Measurements from ENCODE around the gene NDUFC2.
"Not testable (repeated sequence)": the region's sequence is repeated elsewhere in the genome, so short reads cannot be mapped to it uniquely, and the experiment has no call there.

NDUFC2 gene

DNA sequence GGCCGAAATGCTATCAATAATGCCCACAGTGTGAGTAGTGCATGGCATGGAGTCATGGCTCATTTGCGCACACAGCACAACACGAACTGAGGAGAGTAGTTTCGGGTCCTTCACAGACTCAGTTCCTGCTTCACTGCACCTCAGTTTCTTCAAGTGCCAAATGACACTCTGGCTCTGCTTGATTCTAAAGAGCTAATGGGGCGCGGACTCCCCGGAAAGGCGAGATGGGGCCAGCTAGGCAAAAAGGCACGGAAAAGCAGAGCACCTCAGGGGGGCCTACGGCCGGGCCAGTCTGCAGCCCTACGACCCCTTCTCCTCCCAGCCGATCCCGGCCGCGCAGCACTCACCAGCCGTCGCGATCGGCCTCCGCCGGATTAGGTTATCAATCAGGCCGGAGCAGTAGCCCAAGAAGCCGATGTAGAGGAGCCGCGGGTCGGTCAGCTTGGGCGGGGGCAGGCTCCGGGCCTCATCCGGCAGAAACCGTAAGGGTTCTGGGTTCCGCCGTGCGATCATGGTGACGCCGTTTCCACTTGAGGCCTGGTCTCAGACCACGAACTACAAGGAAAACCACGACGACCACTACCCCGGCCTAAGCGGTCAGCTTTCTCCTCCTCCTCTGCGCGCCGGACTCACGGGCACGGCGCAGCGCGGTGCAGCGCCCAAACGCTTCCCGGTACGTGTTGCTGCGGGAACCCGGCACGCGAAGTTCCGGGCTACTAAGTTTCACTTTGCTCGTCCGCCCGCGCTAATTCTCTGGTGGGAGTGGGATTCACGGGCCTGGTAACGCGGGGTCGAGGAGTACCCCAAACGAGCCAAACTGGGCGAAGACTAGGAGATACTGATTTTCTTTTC lies at the start of gene NDUFC2:
NDUFC2 (minus strand) TSS at position 631 of the 852 bp plus-strand sequence; CDS start at position 513, 118 bp downstream.
- peak; percentile 56 to 69 for DNase-seq

DNA sequence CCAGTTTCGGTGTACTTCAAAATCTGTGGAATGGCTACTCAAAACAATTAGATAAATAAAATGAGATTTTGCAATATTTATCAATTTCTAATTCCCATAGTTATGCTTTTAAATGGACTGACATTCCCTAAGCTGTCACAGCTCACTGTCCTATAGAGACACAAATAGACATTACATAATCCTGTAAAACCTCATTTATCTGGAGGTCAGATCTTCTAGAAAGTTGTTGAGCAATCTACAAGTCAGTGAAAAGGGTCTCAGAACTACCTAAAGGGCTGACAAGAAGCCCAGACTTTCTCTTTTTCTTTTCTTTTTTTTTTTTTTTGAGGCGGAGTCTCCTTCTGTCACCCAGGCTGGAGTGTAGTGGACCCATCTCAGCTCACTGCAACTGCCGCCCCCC lies 47.7 kb upstream of the NDUFC2 start:
- no peak for DNase-seq

DNA sequence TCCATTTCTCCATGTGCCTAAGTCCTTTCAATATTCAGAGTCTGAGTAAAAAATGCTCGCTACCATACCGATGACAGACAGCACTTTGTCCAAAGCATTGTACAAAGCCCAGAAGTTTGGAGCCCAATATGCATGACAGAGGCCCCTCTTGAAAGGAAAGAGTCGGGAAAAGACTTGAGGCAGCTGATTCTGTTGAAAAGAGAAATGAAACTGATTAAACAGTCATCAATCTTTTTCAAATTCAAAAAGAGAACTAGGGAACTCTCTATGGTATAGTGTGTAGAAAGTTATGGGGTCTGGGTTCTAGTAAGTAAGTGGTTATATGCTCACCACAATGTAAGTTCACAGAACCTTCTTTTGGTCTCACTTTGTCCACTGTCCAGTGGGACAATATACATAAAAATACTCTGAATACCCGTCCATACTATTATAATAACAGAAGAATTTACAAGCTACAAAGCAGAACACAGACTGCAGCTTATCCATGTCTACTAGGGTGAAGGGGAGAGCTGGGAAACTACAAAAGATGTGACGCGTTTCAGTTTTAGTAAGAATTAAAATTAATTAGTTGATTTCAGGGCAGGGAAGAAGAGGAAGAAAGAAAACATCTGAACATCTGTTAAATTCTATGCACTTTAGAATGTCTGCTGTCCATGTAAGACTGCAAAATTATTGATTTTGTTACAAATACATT lies 33.1 kb upstream of the NDUFC2 start:
- DNase-seq: no peak

DNA sequence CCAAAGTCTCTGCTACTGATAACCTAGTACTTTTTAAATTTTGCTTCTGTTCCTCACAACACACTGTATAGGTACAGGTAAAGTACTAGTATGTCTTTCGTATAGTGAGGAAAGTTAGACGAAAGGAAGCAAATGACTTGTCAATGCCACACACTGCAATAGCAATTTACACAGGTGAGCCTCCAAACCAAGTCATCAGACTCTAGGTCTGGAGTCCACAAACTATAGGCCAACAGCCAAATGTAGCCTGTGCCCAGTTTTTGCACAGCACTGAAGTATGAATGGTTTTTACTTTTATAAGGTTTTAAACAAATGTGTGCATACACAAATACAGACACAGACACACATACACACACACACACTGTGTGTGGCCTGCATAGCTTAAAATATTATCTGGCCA lies 31.6 kb upstream of the NDUFC2 start:
- no peak for DNase-seq

DNA sequence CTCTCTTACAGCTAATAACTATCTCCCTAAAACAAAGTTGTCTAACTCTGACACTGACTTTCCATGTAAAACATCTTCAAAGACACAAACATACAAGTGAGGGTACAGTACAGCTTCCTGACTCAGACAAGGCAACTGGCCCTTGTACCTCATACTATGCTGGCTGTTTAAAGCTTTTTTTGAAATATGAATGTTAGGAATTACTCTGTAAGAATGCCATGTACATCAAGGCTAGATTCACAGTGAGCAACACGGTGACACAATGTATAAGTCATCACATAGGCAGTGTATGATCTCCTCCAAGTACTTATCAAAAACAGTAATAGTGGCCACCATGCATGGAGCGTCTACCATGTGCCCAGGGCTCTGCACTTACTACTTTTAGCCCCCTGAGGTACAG lies 31.2 kb upstream of the NDUFC2 start:
- no peak for DNase-seq

DNA sequence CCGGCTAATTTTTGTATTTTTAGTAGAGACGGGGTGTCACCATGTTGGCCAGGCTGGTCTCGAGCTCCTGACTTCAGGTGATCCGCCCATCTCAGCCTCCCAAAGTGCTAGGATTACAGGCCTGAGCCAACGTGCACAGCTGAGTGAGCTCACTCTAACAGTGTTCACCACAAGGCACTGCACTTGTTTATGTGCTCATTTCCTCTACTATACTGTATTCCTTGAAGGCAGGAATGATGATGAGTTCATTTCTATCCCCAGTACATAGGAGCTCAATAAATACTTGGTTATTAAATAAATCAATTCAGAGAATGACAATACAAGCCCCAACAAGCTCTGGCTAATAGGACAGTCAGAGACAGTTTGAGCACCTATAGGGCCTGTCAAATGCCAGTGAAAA lies 30.7 kb upstream of the NDUFC2 start:
- DNase-seq: no peak

DNA sequence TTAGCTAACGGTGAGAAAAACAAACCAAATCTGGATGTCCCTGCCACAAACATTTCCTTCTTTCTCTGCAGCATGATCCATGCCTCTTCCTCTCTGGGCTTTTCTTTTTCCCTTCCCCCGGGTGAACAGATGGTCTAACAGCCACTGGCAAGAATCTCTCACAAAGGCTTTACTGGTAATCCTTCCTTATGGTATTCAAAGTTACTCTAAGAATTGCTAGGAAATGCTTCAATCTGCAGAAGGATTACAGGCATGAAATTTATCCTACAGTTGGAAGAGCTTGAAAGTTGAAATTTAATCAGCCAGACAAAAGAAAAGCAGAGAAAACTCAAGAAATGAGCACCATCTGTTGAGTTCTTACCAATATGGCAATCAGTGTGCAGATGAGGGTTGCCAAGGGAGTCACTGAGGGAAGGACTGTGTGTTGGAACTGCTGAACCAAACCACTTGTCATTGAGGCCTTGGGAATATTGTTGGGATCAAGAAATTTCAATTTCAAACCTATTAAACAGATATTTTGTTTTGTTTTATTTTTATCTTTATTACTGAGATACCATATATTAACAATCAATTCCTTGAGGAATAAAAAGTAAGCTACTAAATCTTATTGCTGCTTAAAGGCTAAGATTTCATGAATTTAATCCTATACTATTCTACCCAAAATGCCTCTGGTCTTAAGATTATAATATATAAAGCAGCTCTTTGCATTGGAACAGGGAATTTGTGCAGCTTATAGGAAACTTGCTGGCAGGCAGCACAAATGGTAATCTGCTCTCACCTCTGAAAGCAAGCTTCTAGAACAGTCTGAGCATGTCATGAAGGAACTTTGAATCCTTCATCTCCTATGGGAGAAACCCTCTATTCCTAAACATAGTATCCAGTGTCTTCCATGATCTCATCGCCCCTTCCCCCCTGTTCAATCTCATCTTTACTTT lies 29.7 kb upstream of the NDUFC2 start:
- DNase-seq: no peak

DNA sequence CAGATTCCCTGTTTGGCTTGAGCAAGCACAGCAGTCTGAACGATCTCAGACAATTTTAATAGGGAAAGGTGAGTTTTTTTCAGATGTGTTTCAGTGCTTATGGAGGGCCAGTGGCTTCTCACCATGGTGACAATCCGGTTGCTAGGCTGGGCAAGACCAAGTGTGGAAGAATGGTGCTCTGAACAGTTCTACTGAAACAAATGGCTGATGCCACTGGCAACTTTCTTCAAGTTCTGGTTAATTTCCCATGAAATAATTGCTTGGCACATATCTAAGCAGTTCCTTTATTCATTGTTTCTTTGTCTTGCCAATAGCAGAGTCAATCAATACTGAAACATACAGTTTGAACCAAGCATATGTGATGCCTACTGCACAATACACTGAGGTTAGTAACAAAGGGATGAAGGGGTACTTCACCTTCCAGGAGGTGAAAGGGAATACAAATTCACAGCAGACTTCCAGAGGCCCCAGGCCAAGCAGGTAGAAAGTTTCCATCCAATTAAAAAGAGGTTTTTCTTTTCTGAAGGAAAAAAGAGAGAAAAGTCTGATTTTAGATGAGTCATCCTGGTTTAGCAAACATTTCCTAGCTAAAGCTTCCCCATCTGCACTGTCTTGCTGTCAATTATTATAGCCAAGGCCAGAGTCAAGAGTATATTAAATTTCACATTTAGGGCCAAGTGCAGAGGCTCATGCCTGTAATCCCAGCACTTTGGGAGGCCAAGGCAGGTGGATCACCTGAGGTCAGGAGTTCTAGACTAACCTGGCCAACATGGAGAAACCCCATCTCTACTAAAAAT lies 21.2 kb upstream of the NDUFC2 start:
- no peak for DNase-seq

DNA sequence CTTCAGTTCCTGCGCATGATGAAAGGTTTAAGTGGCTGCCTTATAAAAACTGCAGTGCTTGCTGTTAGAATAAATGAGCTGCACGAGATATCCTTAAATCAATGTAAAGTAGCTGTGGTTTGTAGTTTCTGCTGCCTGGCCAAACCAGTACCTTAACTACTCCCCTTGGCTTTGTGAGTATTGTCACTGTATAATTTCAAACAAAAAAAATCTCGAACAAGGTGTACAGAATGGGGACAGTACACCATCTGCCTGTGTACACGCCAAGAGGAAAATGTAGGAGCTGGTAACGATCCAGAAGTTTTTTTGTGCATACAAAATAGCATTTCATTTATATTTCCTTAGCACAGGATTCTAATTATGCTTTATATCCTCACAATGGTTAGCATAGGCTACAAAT lies 20.6 kb upstream of the NDUFC2 start:
- DNase-seq: no peak

DNA sequence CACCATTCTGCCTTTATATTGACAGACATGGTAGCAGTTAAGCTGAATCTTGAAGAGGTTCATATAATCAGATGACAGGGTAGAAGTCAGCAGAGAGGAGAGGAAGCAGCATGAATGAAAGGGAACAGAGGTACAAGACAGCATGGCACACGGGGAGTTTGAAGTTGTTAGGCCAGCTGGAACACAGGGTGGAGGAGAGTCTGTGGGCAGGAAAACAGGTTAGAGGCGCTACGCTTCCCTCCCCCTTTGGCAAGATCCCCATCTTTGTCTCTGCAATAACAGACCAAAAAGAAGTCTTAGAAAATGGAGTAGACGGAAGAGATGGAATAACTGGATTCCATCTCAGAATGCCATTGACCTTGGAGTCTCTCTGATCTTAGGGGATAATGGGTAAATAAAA lies 20.0 kb upstream of the NDUFC2 start:
- DNase-seq: no peak

DNA sequence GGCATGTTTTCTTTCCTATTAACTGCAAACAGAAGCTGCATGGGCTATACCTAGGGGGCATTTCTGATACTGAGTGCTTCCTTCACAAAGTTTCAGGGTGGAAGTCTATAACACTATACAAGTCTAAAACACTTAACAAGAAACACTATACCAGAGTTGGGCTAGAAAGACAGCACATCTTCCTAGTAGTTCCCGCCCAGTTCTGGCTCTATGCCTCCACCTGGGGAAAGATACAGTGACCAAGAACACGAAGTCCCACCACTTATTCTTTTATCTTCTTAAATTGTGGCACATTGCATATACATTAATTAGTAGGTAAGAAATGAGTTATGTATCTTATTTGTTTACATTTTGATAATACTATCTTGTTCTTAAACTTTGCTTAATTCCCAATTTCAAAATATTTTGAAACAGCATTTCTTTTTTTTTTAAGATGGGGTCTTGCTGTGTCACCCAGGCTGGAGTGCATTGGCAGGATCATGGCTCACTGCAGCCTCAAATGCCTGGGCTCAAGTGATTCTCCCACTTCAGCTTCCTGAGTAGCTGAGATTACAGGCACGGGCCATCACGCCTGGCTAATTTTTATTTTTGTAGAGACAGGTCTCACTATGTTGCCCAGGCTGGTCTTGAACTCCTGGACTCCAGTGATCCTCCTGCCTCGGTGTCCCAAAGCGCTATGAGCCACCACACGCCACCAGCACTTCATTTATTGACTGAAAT lies 18.2 kb upstream of the NDUFC2 start:
- no peak for DNase-seq

DNA sequence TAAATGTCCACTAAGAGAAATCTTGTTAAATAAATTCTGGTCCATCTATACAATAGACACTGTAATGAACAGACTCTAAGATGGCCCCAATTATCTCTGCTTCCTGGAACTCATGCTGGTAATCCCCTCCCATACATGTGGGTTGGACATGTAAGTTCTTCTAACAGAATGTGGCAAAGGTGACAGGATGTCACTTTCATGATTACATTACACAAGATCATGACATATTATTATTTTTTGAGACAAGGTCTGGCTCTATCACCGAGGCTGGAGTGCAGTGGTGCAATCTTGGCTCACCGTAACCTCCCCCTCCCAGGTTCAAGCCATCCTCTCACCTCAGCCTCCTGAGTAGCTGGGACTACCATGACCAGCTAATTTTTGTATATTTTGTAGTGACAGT lies 14.6 kb upstream of the NDUFC2 start:
- DNase-seq: no peak

DNA sequence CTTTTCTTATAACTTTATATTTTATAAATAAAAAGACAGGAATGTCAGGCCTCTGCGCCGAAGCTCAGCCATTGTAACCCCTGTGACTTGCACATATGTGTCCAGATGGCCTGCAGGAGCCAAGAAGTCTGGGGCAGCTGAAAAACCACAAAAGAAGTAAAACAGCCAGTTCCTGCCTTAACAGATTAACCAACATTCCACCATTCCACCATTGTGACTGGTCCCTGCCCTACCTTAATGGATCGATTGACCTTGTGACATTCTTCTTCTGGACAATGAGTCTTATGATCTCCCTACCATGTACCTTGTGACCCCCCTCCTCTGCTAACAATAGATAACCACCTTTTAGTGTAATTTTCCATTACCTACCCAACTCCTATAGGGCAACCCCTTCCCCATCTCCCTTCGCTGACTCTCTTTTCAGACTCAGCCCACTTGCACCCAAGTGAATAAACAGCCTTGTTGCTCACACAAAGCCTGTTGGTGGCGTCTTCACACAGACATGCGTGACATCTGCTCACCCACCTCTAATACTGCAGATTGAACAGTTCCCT lies 6.9 kb upstream of the NDUFC2 start:
- DNase-seq: not testable (repeated sequence)

DNA sequence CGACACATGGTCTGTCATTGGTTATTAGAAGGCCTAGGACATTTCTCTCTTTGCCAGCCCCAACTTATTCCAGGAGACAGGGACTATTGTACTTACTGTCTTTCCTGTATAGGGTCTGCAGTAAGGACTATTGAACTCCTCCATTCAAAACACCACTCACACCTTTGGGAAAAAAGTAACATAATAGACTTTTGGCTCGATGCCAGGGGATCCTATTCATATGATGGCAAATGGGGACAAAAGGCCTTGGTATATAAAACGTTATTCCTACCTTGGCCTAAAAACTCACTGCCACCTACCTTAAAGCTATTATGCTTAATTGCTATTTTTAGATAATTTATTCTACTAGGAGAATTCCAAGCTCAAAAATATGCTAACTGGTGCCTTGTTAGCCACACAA lies 6.3 kb upstream of the NDUFC2 start:
- DNase-seq: no peak

DNA sequence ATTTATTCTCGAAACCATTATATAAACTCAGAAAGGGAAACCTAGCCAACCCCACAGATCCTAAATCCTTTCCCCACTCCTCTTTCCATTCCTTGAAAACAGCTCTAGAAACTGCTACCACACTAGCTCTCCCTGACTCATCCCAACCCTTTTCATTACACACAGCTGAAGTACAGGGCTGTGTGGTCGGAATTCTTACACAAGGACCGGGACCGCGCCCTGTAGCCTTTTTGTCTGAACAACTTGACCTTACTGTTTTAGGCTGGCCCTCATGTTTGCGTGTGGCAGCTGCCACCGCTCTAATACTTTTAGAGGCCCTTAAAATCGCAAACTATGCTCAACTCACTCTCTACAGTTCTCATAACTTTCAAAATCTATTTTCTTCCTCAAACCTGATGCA lies 4.8 kb upstream of the NDUFC2 start:
- not testable (repeated sequence) for DNase-seq

DNA sequence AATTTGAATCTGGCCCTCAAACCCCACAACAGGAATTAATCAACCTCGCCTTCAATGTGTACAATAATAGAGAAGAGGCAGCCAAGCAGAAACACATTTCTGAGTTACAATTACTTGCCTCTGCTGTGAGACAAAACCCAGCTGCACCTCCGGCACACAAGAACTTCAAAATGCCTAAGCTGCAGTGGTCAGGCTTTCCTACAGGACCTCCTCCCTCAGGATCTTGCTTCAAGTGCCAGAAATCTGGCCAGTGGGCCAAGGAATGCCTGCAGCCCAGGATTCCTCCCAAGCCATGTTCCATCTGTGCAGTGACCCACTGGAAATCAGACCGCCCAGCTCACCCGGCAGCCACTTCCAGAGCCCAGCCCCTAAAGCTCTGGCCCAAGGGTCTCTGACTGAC lies 3.4 kb upstream of the NDUFC2 start:
- DNase-seq: no peak

DNA sequence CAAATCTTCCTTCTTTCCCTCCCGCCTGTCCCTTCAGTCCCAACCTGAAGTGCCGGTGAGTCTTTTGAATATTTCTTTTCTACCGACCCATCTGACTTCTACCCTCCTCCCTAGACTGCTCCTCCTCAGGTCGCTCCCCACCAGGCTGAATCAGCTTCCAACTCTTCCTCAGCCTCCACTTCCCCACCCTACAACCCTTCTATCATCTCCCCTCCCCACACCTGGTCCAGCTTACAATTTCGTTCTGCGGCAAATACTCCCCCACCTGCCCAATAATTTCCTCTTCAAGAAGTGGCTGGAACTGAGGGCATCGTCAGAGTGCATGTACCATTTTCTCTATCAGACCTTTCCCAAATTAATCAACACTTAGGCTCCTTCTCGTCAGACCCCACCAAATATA lies 2.5 kb upstream of the NDUFC2 start:
- DNase-seq: no peak

DNA sequence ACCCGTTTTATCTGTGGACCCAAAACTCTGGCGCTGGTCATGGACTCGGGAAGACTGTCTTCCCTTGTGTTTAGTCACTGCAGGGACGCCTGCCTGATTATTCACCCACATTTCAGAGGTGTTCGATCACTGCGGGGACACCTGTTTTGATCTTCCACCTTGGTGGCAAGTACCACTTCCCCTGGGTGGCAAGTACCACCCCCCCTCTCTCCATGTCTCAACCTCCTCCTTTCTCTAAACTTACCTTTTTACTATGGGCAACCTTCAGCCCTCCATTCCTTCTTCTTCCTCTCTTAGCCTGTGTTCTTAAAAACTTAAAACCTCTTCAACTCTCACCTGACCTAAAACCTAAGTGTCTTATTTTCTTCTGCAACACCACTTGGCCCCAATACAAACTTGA lies 1.9 kb upstream of the NDUFC2 start:
- no peak for DNase-seq

DNA sequence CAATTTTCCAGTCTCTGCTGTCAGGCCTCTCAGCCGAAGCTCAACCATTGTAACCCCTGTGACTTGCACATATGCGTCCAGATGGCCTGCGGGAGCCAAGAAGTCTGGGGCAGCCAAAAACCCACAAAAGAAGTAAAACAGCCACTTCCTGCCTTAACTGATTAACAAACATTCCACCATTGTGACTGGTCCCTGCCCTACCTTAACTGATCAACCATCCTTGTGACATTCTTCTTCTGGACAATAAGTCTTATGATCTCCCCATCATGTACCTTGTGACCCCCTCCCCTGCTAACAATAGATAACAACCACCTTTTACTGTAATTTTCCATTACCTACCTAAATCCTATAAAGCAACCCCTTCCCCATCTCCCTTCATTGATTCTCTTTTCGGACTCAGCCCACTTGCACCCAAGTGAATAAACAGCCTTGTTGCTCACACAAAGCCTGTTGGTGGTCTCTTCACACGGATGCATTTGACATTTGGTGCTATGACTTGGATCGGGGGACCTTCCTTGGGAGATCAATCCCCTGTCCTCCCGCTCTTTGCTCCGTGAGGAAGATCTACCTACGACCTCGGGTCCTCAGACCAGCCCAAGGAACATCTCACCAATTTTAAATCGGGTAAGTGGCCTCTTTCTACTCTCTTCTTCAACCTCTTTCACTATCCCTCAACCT lies 1.3 kb upstream of the NDUFC2 start:
- peak; percentile 21 to 23 for DNase-seq

DNA sequence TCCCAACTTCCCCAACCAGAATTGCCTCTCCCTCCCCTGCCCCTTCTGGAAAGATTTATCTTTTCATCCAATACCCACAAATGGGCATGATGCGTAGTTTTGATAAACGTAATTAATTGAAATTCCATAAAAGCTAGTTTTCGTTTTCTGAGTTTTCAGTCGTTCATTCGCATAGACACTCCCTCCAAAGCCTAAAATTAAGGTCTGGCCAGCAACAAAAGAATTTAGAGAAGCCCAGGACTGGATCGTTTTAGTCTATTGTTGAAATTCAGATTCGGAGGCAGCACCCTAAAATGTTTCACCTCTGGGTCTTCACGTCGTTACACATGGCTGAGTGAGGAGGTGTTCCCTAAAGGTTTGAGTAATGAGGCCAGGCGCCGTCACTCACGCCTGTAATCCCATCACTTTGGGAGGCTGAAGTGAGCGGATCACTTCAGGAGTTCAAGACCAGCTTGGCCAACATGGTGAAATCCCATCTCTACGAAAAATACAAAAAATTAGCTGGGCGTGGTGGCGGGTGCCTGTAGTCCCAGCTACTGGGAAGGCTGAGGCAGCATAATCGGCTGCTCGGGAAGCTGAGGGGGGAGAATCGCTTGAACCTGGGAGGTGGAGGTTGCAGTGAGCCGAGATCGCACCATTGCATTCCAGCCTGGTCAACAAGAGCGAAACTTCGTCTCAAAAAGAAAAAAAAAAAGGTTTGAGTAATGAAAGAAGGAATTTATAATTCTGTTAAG lies 589 bp upstream of the NDUFC2 start:
- DNase-seq: no peak
